K562 (cell line): ENCODE results near the gene FGG. TPM values are rescaled to one million over a fixed set of nuclear protein-coding genes. Genes with fewer than 3 reads are reported as not detected.

ENCODE experiments used
- ARID3B ChIP-seq: fragments of 250-450 bp; sonication (Bioruptor Pico); IDR thresholded peaks from 2 replicates; pipeline ENCODE4 v1.4.0; 2020; ENCODE audit warnings: borderline replicate concordance
- ATF1 ChIP-seq, 2 experiments: fragments of 450-650 bp in 1 of 2; IDR thresholded peaks; 2 replicates each; pipeline ENCODE4 v1.6.1; 2016; ENCODE audit warnings: missing compliant biosample characterization in 1 of 2, missing genetic modification characterization in 1 of 2
- CBX1 ChIP-seq: sonication (generic); IDR thresholded peaks from 2 replicates; pipeline ENCODE4 v1.6.1; 2016; ENCODE audit warnings: antibody characterized with exemption, low read depth, mild to moderate bottlenecking
- CHD2 ChIP-seq: IDR thresholded peaks from 2 replicates; pipeline ENCODE4 v1.6.1; 2011; ENCODE audit warnings: low read depth, low read length
- CTBP1 ChIP-seq: fragments of 450-650 bp; IDR thresholded peaks from 2 replicates; pipeline ENCODE4 v1.6.1; 2016; ENCODE audit warnings: borderline replicate concordance
- CXXC5 ChIP-seq: fragments of 250-450 bp; sonication (Bioruptor Pico); IDR thresholded peaks from 2 replicates; pipeline ENCODE4 v1.8.0; 2022; ENCODE audit warnings: inconsistent platforms, mild to moderate bottlenecking, moderate library complexity
- HMGN3 ChIP-seq: IDR thresholded peaks from 2 replicates; pipeline ENCODE4 v1.6.1; 2011; ENCODE audit warnings: borderline replicate concordance, low read depth, mild to moderate bottlenecking, mixed read lengths, low read length; ENCODE audit not compliant: insufficient read length; ENCODE audit errors: extremely low read depth
- MYC ChIP-seq, 2 experiments: fragments of 250-450 bp in 1 of 2; sonication (Bioruptor Pico) in 1 of 2; IDR thresholded peaks; 2 replicates each; pipeline versions ENCODE4 v1.5.1 to v1.6.1; 2012 to 2021; ENCODE audit warnings: low read depth in 2 of 2, borderline replicate concordance in 1 of 2, improper control_type of control experiment in 1 of 2, low read length in 1 of 2, mild to moderate bottlenecking in 1 of 2, moderate library complexity in 1 of 2
- NR4A1 ChIP-seq, 2 experiments: fragments of 250-450 bp in 1 of 2; fragments of 450-650 bp in 1 of 2; sonication (Bioruptor Pico) in 1 of 2; IDR thresholded peaks; 2 replicates each; pipeline versions ENCODE4 v1.4.0 to v1.6.1; 2016 to 2020; ENCODE audit warnings: mild to moderate bottlenecking in 2 of 2, missing compliant biosample characterization in 1 of 2, missing genetic modification characterization in 1 of 2, moderate library complexity in 1 of 2
- POLR2G ChIP-seq: fragments of 200-400 bp; formaldehyde crosslinking; IDR thresholded peaks from 2 replicates; pipeline ENCODE4 v1.6.1; 2017; ENCODE audit warnings: low read depth, mild to moderate bottlenecking, antibody characterized with exemption, low read length, moderate library complexity
- RBM39 ChIP-seq: fragments of 200-400 bp; formaldehyde crosslinking; optimal IDR thresholded peaks from 2 replicates; pipeline ENCODE3; 2018; ENCODE audit warnings: low read depth, low read length
- REST ChIP-seq, 2 experiments: fragments of 450-650 bp; formaldehyde crosslinking in 1 of 2; IDR thresholded peaks; 2 replicates each; pipeline versions ENCODE4 v1.4.0 to v1.6.1; 2014 to 2020; ENCODE audit warnings: mild to moderate bottlenecking in 2 of 2, borderline replicate concordance in 1 of 2, low read depth in 1 of 2
- XRCC5 ChIP-seq: fragments of 200-400 bp; formaldehyde crosslinking; IDR thresholded peaks from 2 replicates; pipeline ENCODE4 v1.6.1; 2017; ENCODE audit warnings: low read depth, mild to moderate bottlenecking, low read length
- polyA plus RNA-seq, 8 experiments: library from polyadenylated mRNA; depleted of rRNA in 4 of 8; stranded (reverse) in 5 of 8; unstranded in 3 of 8; fragments of >200 nt; fragmentation: Nextera tagmentation in 2 of 8; fragmentation: Illumina TruSeq in 1 of 8; extraction: Ambion mirVana in 2 of 8; extraction: Trizol in 1 of 8; gene quantifications; 2 replicates each; pipeline versions ENCODE4 v1.2.1 to v1.2.3, GENCODE V29; 2011 to 2014; ENCODE audit warnings: inconsistent platforms in 1 of 8, missing spikeins in 1 of 8
- total RNA-seq, 7 experiments: library from RNA; depleted of rRNA in 6 of 7; stranded (reverse); fragments of >200 nt in 6 of 7; fragmentation: Illumina TruSeq in 2 of 7; extraction: Trizol in 2 of 7; gene quantifications; 2 replicates each; pipeline versions ENCODE4 v1.2.1 to v1.2.3, GENCODE V29; 2011 to 2021; ENCODE audit warnings: low replicate concordance in 1 of 7

FGG gene
- total and polyA plus RNA-seq, 9 of the 15 experiments (the other 6 are each of a cell fraction or from before 2014, with no cell fraction given), result 0.08 to 2.2 (median 0.33) TPM; not detected in 2

GRCh38 chr4:154626793-154627484 is 14.5 kb upstream of the FGG start (continued):
- TF ChIP-seq RBM39, result no peak
- TF ChIP-seq CTBP1, result peak; percentile 34; the same call in 1 of the 2 replicates
- peak; percentile 73 for TF ChIP-seq HMGN3
- TF ChIP-seq CHD2, result peak; percentile 47; the same call in 1 of the 2 replicates
- TF ChIP-seq NR4A1 (CRISPR knock-in tag; IDR thresholded peaks at IDR 0.05), result no peak
- no peak for TF ChIP-seq NR4A1 (tag; IDR thresholded peaks at IDR 0.05)
- TF ChIP-seq CBX1, result 0 out of 2 replicates have a peak, but pooled peaks have one; percentile 66
- TF ChIP-seq POLR2G, result peak; percentile 46; the same call in 1 of the 2 replicates
- TF ChIP-seq ATF1 (CRISPR knock-in tag; IDR thresholded peaks at IDR 0.05), result no peak
- TF ChIP-seq ATF1 (tag; IDR thresholded peaks at IDR 0.05), result 0 out of 2 replicates have a peak, but pooled peaks have one; percentile 23
- TF ChIP-seq MYC (IDR thresholded peaks at IDR 0.05; ENCODE audit: low read depth, low read length), result peak; percentile 33; the same call in 1 of the 2 replicates
- TF ChIP-seq MYC (CRISPR knock-in tag; IDR thresholded peaks at IDR 0.05; ENCODE audit: borderline replicate concordance, low read depth), result no peak
- TF ChIP-seq XRCC5, result 0 out of 2 replicates have a peak, but pooled peaks have one; percentile 55
- TF ChIP-seq ARID3B (CRISPR knock-in tag), result no peak
- peak; percentile 51; the same call in 1 of the 2 replicates for TF ChIP-seq REST (IDR thresholded peaks at IDR 0.05; ENCODE audit: borderline replicate concordance)
- TF ChIP-seq REST (CRISPR knock-in tag; IDR thresholded peaks at IDR 0.05; ENCODE audit: low read depth), result no peak
- peak; percentile 59 for TF ChIP-seq CXXC5 (CRISPR knock-in tag)
